ENCODE results near the gene GTSE1.

GTSE1 gene

GRCh38 chr22:46330426-46330825 is 33.8 kb downstream of the GTSE1 start:
- DNase-seq: no peak

GRCh38 chr22:46331496-46331895 is 34.8 kb downstream of the GTSE1 start:
- no peak for DNase-seq

GRCh38 chr22:46335201-46336118 is 38.8 kb downstream of the GTSE1 start, which contains the start of gene TRMU:
TSS of gene TRMU (plus strand) at chr22:46335714. CDS start at chr22:46335765, 51 bp downstream.
- DNase-seq: peak; percentile 24 to 62 (median 51)

- DNase-seq: peak in 1 of 6 experiments; percentile 17
These were observed 39.7 kb downstream of the GTSE1 start for GRCh38 chr22:46336119-46337078.

GRCh38 chr22:46337870-46338269 is 41.2 kb downstream of the GTSE1 start:
- DNase-seq: no peak

- DNase-seq: no peak
These were observed 42.0 kb downstream of the GTSE1 start for GRCh38 chr22:46338636-46339035.

- DNase-seq: no peak
These were observed 43.3 kb downstream of the GTSE1 start for GRCh38 chr22:46339956-46340355.

- no peak for DNase-seq
These were observed 44.0 kb downstream of the GTSE1 start for GRCh38 chr22:46340676-46341075.

GRCh38 chr22:46346680-46347405 is 50.2 kb downstream of the GTSE1 start:
- DNase-seq: no peak

- no peak for DNase-seq
These were observed 51.0 kb downstream of the GTSE1 start for GRCh38 chr22:46347646-46348045.

- DNase-seq: no peak
These were observed 51.5 kb downstream of the GTSE1 start for GRCh38 chr22:46348099-46348695.

- DNase-seq: no peak
These were observed 52.6 kb downstream of the GTSE1 start for GRCh38 chr22:46349238-46349637.

GRCh38 chr22:46349681-46350080 is 53.0 kb downstream of the GTSE1 start:
- no peak for DNase-seq

GRCh38 chr22:46350121-46350520 is 53.5 kb downstream of the GTSE1 start:
- no peak for DNase-seq

- no peak for DNase-seq
These were observed 54.0 kb downstream of the GTSE1 start for GRCh38 chr22:46350646-46351045.

- no peak for DNase-seq
These were observed 54.6 kb downstream of the GTSE1 start for GRCh38 chr22:46351131-46351735.

GRCh38 chr22:46351767-46352166 is 55.1 kb downstream of the GTSE1 start:
- no peak for DNase-seq

- DNase-seq: no peak
These were observed 55.6 kb downstream of the GTSE1 start for GRCh38 chr22:46352276-46352675.

- DNase-seq: no peak
These were observed 56.2 kb downstream of the GTSE1 start for GRCh38 chr22:46352691-46353386.

- DNase-seq: no peak
These were observed 56.9 kb downstream of the GTSE1 start for GRCh38 chr22:46353483-46354105.

All from stimulated activated naive CD4-positive, alpha-beta T cell (primary cell).